ENCODE results near the gene CPXM1.

DNA sequence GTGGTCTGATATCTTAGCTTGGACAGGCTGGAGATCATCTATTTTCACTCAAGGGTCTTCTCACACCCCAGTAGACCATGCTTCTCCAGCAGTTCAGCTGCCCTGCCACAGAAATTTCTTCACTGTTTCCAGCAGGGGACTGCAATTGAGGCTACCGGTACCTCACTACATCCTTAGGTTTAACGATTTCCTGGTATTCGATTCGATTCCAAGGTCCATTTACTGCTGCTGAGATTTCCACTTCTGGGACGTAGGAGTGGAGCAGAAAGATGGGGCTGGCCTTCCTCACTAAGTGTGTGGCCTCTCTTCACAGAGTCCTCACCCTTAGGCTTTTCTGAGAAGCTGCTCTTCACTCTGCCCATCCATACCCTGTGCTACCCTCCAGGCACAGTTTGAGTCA is 46.3 kb upstream of the CPXM1 start:
- no peak for TF ChIP-seq POLR2A (IDR thresholded peaks at IDR 0.05; ENCODE audit: low read depth, low read length)
- TF ChIP-seq, protein P1, sequence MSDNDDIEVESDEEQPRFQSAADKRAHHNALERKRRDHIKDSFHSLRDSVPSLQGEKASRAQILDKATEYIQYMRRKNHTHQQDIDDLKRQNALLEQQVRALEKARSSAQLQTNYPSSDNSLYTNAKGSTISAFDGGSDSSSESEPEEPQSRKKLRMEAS (IDR thresholded peaks at IDR 0.05; ENCODE audit: insufficient read depth, insufficient read length): no peak
- TF ChIP-seq, protein P2, sequence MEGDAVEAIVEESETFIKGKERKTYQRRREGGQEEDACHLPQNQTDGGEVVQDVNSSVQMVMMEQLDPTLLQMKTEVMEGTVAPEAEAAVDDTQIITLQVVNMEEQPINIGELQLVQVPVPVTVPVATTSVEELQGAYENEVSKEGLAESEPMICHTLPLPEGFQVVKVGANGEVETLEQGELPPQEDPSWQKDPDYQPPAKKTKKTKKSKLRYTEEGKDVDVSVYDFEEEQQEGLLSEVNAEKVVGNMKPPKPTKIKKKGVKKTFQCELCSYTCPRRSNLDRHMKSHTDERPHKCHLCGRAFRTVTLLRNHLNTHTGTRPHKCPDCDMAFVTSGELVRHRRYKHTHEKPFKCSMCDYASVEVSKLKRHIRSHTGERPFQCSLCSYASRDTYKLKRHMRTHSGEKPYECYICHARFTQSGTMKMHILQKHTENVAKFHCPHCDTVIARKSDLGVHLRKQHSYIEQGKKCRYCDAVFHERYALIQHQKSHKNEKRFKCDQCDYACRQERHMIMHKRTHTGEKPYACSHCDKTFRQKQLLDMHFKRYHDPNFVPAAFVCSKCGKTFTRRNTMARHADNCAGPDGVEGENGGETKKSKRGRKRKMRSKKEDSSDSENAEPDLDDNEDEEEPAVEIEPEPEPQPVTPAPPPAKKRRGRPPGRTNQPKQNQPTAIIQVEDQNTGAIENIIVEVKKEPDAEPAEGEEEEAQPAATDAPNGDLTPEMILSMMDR (IDR thresholded peaks at IDR 0.05; ENCODE audit: extremely low read depth in 1 of 2, insufficient read depth in 1 of 2, low read depth in 1 of 2, low read length in 2 of 2): no peak
- no peak for TF ChIP-seq EZH2 (IDR thresholded peaks at IDR 0.05; ENCODE audit: borderline replicate concordance, low read depth, low read length, severe bottlenecking)

Measured in endothelial cell of umbilical vein (primary cell).